ENCODE measurements around the gene ZXDC.

Gene ZXDC, protein sequence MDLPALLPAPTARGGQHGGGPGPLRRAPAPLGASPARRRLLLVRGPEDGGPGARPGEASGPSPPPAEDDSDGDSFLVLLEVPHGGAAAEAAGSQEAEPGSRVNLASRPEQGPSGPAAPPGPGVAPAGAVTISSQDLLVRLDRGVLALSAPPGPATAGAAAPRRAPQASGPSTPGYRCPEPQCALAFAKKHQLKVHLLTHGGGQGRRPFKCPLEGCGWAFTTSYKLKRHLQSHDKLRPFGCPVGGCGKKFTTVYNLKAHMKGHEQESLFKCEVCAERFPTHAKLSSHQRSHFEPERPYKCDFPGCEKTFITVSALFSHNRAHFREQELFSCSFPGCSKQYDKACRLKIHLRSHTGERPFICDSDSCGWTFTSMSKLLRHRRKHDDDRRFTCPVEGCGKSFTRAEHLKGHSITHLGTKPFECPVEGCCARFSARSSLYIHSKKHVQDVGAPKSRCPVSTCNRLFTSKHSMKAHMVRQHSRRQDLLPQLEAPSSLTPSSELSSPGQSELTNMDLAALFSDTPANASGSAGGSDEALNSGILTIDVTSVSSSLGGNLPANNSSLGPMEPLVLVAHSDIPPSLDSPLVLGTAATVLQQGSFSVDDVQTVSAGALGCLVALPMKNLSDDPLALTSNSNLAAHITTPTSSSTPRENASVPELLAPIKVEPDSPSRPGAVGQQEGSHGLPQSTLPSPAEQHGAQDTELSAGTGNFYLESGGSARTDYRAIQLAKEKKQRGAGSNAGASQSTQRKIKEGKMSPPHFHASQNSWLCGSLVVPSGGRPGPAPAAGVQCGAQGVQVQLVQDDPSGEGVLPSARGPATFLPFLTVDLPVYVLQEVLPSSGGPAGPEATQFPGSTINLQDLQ

DNA sequence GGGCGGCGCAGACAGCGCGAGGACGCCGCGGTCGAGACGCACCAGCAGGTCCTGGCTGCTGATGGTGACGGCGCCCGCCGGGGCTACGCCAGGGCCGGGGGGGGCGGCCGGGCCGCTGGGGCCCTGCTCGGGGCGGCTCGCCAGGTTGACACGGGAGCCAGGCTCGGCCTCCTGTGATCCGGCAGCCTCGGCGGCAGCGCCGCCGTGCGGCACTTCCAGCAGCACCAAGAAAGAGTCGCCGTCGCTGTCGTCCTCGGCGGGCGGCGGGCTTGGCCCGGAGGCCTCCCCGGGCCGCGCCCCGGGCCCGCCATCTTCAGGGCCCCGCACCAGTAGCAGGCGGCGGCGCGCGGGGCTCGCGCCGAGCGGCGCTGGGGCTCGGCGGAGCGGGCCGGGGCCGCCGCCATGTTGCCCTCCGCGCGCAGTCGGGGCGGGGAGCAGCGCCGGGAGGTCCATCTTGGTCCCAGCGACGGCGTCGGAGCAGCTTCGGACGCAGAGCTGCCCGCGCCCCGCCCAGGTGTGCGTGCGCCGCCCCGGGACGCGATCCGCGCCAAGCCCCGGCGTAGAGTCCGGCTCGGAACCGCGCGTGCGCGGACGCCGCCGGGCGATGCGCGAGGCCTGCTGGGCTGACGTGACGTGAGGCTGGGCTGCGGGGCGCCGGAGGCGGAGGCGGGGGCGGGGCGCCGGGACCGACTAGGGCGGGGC, at the start of gene ZXDC:
TSS of gene ZXDC (minus strand) at position 479 of the 702 bp plus-strand sequence. CDS start at position 453, 26 bp downstream.
- DNase-seq: peak; percentile 97

DNA sequence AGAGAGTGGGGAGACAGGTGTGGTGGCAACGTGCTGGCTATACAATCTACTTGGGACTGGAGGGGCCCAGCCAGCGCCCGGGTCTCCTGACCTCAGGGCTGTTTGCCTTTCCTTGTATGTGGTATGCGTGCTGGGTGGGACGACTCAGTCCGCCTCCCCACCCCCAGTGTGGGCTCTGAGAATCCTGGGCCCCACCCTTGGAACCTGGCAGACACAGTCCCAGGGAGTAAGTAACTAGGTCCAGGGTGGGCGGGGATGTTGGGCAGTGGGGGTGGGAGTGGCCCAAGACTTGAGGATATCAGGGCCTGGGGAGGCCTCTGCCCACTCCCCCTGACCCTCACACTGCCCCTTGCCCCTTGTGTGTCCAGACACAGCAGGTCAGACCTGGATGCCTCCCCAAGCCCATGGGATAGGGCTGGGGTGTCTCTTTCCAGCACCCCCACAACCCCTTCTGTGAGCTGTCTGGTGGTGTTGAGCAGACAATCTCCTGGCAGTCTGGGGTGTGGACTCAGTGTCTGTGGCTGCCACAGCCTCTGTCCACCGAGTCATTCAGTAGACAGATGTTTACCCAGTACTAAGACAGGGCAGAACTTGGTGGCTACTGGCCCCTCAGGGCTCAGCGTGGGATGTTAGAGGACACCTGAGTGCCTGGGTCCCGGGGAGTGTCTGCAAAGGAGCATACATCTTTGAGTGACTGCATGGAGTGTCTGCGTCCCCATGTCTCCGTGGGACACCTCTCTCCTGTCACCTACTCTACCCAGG, 49.6 kb upstream of the ZXDC start:
- no peak for DNase-seq

DNA sequence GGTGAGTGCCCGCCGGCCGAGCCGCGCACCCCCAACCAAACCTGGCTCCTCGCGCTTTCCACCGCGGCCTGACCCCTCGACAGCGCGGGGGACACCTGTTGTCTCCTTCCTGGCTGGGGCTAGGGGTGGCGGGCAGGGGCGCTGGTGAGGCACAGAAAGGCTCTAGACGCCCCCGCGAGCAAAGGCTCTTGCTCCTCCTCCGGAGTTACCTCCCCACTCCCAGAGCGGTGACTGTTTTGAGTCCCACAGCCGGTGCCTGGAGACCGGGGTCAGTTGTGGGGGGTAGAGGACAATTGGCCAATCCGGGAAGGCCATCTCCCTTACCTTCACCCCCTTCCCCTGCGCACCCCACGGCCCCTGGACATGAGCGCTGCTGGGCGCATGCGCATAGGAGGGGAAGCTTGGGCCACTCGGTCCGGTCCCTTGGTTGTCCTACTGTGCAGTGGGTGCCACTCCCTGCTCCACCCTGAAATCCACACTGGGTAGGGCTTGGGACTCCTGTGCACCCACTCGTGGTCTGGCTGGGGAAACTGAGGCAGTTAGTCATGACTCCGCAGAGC, 48.8 kb upstream of the ZXDC start:
- no peak for DNase-seq

GRCh38 chr3:126523745-126524428, 48.2 kb upstream of the ZXDC start, which contains the start of gene CHST13:
TSS of gene CHST13 (plus strand) at chr3:126524155. CDS start at chr3:126524333, 178 bp downstream.
- DNase-seq: no peak

GRCh38 chr3:126522363-126522788, 46.7 kb upstream of the ZXDC start:
- DNase-seq: peak; percentile 45

DNA sequence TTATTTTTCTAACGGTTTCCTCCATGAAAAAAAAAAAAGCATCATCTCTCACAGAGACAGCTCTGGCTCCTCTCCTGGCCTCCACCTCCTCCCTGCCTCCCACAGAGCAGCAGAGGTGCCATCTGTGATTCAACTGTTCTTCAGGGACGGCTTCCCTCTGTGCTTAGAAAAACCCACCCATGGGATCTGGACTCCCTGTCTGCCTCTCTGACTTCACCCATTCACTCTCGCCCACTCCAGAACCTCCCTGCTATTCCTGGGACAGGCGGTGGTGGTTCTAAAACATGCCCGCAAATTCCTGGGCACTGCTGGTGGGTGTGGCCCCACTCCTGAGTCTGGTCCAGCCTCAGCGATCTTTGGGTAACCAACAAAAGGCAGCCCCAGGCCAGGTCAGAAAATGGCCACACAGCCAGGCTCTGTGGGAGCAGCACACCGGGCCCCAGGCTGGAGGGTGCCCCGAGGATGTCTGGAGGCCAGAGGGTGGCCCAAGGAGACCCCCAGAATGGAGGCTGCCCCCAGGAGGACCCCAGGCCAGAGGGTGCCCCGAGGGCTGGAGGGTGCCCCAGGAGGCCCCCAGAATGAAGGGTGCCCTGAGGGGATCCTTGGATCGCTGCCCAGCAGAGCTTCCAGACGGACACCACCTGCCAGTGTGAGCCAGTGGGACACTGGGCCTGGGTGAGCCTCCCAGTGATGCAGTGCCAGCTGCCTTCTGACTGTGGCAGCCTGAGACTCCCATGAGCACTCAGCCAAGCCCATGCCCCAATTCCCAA, 45.6 kb upstream of the ZXDC start:
- no peak for DNase-seq

GRCh38 chr3:126519506-126520455, 44.1 kb upstream of the ZXDC start:
- DNase-seq: no peak

DNA sequence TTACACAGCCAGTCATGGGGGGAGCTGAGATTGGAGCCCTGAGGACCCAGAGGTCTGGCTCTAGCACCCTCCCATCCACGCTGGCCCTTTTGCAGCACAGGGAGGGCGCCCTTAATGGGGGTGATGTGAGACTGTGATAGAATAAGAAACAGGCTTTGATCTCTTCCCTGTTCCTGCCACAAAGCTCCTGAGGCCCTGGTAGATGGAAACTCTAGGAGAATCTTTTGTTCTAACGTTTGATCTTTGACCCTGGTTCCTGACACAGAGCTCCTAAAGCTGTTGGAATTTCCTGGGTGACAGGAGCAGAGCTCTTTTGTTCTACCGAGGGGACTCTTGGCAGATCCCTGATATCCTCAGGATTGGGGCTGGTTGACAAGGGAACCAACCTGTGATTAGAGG, 43.1 kb upstream of the ZXDC start:
- DNase-seq: no peak

DNA sequence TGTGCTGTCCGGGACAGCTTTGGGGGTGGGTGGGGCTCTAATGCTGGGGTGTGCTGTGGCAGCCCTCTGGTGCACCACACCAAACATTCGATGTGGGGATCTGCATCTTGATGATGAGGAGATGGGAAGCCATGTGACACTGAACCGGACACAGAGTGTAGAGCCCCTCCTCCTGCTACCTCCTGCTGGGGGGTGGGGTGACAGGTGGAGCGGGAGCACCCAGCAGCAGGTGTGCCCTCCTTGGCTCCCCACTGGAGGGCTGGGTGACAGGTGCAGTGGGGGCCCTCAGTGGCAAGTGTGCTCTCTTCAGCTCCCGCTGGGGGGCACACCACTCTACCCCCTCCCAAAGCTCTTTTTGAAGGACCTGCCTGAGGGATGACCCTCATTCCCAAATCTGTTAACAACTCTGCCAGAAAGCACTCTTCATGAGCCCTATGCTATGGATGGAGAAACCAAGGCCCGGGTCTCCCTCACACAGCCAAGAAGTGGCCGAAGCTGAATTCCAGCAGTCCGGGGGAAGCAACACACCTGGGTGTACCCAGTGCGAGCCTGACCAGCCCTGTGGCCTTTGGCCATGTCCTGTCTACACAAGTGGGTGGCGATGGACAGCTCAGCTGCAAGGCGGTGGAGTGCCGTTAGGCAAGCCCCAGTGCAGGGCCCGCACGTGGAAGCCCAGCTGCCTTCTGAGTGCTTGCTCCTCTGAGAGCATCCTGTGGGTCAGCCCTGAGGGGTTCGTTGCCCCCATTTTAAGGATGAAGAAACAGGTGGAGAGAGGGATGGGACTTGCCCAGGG, 42.5 kb upstream of the ZXDC start:
- no peak for DNase-seq

GRCh38 chr3:126517291-126517951, 41.7 kb upstream of the ZXDC start, which contains the start of gene UROC1:
TSS of gene UROC1 (minus strand) at chr3:126517773. CDS start at chr3:126517719, 54 bp downstream.
- no peak for DNase-seq

DNA sequence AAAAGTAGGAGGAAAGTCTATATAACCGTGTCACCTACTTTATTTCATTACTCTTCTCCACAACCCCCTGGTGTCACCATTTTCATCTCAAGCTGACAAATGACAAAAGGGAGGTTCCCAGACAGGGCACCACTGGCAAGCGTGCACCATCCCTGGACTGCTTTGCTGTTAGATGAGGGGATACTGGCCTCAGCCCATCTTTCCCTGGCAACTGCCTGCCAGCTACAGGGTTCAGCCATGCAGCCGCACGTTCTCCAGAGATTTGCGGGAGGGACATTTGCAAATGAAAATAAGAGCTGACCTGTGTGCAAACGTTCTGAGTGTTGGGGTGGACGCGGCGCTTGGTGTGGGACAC, 41.2 kb upstream of the ZXDC start:
- no peak for DNase-seq

DNA sequence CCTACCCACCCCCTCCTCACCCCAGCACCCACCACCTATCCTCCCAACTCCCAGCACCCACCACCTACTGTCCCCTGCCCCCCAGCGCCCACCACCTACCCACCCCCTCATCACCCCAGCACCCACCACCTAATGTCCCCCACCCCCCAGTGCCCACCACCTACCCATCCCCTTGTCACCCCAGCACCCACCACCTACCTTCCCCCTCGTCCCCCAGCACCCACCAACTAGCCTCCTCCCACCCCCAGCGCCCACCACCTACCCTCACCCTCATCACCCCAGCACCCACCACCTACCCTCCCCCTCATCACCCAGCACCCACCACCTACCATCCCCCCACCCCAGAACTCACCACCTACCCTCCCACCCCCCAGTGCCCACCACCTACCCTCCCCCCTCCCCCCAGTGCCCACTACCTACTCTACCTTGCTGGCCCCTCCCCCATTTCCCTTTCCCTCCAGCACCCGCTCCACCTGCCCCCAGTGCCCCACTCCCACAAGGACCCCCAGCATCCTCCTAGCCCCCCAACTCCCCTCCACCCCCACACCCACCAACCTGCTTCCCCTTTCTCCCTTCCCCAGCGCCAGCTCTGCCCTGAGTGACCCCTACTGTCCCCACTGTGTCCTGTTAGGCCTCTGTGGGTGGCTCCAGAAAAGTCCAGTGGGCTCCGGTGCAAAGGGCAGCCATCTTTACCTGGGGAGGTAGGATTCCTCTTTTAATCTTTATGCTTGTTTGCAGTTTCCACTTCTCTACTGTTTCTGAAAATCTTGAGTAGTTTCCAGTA, 40.7 kb upstream of the ZXDC start:
- DNase-seq: no peak

DNA sequence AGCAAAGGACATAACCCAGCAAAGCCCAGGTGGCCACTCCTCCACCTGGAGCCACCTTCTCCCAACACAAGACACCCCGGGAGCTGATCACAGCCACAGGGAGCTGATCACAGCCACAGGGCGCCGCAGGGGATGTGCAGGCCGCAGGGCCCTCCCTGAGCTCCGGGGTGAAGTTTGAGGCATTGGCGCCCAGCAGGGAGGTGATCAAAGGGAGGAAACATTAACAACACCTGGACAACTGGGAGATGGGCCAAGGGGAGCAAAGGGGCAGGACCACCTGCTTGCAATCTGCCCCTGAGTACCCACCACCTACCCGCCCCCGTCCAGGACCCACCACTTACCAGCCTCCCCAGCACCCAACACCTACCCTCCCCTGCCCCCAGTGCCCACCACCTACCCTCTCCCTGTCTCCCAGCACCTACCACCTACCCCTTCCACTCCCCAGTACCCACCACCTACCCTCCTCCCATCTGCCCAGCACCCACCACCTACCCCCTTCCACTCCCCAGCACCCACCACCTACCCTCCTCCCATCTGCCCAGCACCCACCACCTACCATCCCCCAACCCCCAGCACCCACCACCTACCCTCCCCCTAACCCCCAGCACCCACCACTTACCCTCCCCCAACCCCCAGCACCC, 39.5 kb upstream of the ZXDC start:
- no peak for DNase-seq

DNA sequence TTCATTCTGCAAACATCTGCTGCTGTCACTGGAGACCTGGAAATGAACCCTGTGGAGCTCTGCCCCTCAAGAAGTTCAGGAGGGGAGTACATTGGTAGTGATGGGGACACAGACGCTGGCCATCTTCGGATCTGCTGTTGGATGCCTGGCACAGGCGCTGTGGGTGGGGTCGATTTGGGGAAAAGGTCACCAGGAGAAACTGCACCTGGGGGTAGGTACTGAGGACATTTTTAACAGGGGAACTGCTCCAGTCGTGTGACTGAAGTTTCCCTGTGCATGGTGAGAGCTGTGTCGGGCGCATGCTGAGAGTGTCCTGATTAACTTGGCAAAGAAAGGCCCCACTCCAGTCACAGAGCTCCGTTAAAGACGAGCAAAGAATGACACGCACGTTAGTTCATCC, 38.5 kb upstream of the ZXDC start:
- DNase-seq: no peak

DNA sequence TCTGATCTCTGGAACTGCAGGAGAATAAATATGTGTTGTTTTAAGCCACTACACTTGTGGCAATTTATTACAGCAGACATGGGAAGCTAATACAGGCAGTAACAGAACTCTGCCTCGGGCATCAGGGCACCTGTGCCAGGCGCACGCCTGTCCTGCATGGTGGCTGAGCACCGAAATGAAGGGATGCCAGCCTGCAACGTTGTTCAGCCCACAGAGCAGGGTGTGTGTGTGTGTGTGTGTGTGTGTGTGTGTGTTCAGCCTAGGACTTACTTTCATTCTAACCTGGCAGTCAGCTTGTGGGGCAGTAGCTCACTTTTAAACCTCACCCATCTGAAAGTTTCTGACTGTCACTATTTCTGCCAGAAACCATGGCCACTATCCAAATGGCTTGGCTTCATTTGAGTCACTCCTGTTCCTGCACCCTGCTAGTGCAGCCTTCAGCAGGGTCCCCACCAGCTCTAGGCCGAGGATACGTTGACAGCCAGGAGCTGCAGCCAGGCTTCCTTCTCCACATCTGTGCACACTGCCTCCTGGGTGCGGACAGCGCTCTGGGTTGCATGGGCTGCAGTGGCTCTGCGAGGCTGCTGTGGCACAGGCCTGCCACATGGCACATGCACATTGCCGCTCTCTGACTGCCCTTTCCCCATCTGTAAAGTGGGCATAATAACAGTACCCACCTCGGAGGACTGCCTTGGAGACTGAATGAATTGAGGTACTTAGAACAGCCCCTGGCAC, 37.4 kb upstream of the ZXDC start:
- no peak for DNase-seq

- DNase-seq: no peak
Observed at GRCh38 chr3:126512026-126512425, 36.3 kb upstream of the ZXDC start.

Data from activated CD4-positive, alpha-beta T cell treated with anti-CD3 and anti-CD28 coated beads, Interleukin-10, Interleukin-2, amounts not matched to agents 100 ng/mL and 50 ng/mL, durations not matched to agents 16 hours and 8 hours (primary cell).